Caki2 (cell line): ENCODE results near the gene LRIT2. TPM values are rescaled to one million over a fixed set of nuclear protein-coding genes. Genes with fewer than 3 reads are reported as not detected.
A peak's percentile ranks its signal among the peaks of the same experiment; 100 is the strongest.

Experiments used
- DNase-seq: peaks from one replicate; pipeline ENCODE4 v3.0.0-alpha.2; 2015; ENCODE audit warnings: low read depth
- in situ Hi-C: cut with HindIII; loops from 2 replicates; pipeline ENCODE4 v1.10.0; 2016; ENCODE audit warnings: low sequenced_read_pairs, low pct_unique_long_range_greater_than_20kb, mixed read lengths
- total RNA-seq: library from RNA; depleted of rRNA; stranded (reverse); fragments of >200 nt; shearing (Covaris generic); gene quantifications from 2 replicates; pipeline ENCODE4 v1.2.3, GENCODE V29; 2014; ENCODE audit warnings: low replicate concordance

Gene LRIT2
- total RNA-seq, 1 experiment from 2014 or later, result not detected

DNA sequence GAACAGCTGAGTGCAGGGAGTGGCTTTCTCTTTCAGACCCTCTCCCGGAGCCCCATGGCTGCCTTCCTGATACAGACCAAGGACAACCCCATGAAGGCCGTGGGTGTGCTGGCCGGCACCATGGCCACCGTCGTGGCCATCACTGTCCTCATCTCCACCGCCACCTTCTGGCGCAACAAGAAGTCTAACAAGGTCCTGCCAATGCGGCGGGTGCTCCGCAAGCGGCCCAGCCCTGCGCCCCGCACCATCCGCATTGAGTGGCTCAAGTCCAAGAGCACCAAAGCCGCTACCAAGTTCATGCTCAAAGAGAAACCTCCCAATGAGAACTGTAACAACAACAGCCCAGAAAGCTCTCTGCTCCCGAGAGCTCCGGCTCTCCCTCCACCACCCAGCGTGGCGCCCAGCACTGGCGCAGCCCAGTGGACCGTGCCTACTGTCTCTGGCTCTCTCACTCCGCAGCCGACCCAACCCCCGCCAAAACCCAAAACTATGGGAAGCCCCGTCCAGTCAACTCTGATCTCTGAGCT, 11.2 kb downstream of the LRIT2 start:
- DNase-seq, result no peak
- in situ Hi-C loops, result no loop called here

DNA sequence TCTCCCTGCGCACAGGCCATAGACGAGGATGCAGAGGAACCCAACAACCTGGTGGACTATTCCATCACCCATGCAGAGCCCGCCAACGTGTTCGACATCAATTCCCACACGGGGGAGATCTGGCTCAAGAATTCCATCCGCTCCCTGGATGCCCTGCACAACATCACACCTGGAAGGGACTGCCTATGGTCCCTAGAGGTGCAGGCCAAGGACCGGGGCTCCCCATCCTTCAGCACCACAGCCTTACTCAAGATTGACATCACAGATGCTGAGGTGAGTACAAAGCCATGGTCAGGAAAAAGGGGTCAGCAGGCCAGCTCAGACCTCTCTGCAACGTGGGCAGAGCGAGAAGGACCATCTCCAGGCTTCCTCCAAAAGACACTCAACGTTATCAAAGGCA, 12.3 kb downstream of the LRIT2 start:
- DNase-seq, result no peak
- in situ Hi-C loops, result no loop called here

DNA sequence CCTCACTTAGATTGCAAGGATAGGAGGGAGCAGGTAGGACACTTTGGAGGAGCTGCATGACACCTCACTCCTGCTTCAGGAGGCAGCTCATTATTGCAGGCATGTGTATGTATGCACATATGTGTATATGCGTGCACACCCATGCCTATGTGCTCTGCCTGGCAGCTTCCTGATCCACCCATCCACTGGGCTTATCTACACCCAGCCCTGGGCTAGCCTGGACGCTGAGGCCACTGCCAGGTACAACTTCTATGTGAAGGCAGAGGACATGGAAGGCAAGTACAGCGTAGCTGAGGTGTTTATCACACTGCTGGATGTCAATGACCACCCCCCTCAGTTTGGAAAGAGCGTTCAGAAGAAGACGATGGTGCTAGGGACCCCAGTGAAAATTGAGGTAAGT, 13.3 kb downstream of the LRIT2 start:
- in situ Hi-C loops, result no loop called here
- no peak for DNase-seq

DNA sequence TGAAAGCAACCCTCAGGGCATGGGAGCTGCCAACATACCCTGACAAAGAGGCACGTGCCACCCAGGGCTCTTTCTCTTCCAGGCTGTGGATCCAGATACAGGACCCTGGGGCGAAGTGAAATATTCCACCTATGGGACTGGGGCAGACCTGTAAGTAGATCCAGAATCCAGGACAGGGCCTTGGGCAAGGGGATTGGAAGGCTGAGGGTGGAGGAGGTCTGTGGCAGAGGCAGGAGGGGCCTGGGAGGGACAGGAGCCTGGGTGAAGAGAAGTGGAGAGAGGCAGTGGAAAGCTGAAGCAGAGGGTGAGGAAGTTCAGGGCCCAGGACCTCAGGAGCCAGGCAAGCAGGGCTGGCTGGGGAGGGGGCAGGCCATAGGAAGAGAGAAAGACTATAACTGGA, 13.8 kb downstream of the LRIT2 start:
- in situ Hi-C loops, result no loop called here

DNA sequence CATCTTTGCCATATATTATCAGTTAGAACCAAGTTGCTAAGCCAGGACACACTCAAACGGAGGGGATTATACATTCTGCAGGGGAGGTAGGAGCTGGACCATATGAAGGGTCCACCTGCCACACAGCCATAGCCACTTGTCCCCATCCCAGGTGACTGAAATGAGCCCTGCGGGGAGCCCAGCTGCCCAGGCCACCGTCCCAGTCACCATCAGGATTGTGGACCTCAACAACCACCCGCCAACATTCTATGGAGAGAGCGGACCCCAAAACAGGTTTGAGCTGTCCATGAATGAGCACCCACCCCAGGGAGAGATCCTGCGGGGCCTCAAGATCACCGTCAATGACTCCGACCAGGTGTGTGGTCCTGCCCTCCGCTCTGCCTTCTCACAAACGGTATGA, 17.3 kb downstream of the LRIT2 start:
- DNase-seq, result no peak
- in situ Hi-C loops, result no loop called here

More for the DNA sequence above, 13.8 kb downstream of the LRIT2 start:
- no peak for DNase-seq

DNA sequence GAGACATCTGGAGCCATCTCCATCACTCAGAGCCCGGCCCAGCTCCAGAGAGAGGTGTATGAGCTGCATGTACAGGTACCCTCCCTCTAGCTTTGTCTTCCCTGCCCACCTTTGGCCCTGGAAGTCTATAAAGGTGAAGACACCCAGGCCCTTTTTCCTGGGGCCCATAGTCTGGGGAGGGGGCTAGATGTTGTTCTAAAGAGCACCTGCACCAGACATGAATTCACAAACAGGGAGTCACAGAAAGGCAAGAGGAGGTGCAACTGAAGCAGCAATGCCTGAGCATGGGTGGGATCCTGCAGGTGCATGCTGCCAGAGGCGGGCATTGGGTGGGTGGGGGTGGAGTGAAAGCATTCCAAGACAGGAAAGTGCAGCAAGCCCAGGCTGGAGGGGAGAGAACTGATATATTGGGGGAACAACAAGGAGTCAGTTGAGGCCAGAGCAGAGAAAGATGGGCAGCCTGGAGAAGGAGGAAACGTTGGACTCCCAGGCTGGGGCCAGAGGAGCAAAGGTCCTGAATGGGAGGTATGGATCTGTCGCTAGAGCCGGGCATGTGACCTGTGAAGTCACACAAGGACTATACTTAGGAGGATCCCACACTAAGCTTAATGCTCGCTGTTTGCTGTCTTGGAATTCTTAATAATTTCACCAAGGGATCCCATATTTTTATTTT, 19.4 kb downstream of the LRIT2 start:
- in situ Hi-C loops, result no loop called here
- DNase-seq, result no peak

DNA sequence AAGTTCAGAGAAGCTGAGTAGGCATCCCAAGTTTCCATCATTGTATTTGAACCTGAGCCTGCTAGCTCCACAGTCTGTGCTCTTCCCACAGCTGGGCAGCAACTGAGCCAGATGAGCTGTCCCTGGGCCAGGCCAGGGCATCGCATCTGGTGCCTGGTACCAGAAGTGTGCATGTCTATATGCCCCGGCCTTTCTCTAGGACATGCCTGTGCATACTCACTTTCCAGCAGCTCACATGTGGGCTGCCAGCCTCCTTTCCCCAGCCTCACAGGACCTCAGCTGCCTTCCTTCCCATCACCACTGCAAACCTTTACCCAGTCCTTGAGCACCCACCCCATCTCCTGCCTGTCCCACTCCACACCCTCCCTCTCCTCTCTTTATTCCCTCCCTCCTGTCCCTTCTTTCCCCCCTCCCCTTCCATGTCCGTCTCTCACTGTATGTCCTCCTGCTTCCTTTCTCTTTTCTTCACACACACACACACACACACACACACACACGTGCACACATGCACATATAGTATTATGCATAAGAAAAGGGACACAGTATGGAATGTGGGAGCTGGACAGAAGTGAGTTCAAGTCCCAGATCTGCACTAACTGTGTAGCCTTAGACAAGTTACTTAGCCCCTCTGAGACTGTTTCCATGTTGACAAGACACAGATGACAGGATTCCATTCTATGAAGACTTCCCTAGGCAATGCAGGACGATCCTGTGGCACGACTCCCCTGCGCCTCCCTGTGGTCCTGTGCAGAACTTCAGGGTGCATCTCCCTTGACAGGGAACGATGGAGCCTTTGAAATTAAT, 20.1 kb downstream of the LRIT2 start:
- in situ Hi-C loops, result no loop called here
- peak; percentile 53 for DNase-seq

DNA sequence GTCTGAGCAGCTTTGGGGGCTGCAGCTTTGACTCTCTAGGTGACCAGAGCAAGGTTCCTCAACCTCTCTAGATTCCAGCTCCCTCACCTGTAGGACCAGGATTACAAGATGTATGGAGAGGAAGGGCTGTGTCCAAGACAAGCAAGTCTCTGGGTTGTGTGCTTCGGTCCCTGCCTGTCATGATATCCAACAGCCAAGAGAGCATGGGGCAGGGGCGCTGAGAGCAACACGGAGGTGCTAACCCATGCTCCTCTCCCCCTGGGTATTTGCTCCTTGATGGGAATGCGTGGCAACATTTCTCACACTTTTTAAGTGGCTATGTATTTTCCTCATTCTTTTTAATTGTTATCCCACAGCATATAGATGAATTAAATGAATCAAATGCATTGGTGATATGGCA, 20.7 kb downstream of the LRIT2 start:
- in situ Hi-C loops, result no loop called here
- DNase-seq, result no peak

DNA sequence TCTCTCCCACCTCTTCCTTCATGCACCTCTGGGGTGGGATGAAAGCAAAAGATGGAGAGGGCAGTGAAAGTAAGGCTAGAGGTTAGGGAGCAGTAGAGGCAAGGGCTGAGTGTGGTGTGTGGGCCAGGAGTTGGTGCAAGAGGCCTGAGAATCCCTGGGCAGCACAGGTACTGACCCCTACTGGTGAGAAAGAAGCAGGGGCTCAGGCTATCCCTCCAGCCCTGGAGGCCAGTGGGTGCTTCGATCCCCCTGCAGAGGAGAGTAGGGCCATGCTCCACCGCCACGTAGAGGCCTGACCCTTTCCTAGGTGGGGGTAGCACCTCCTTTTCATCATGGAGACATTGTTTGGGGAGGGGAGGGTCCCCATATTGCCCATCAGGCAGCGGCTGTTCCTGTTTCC, 21.2 kb downstream of the LRIT2 start:
- in situ Hi-C loops, result no loop called here
- DNase-seq, result no peak

DNA sequence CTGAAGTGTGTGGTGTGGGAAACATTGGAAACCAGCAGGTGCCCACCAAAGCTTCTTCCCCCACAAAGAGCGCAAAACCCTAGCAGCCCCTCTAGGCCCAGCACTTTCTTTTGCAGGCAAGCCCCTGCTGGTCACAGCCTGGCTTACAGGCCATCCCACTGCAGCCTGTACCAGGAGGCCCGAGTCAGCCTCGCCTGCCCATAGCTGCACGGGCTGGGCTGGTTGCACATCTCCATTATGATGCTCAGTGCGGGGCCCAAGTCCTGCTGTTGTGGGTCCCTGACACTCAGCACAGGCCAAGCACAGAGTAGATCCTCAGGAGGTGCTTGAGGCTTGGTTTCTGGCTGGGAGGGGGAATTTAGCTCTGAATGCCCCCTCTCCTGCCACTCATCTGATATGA, 23.0 kb downstream of the LRIT2 start:
- in situ Hi-C loops, result no loop called here
- DNase-seq, result no peak

DNA sequence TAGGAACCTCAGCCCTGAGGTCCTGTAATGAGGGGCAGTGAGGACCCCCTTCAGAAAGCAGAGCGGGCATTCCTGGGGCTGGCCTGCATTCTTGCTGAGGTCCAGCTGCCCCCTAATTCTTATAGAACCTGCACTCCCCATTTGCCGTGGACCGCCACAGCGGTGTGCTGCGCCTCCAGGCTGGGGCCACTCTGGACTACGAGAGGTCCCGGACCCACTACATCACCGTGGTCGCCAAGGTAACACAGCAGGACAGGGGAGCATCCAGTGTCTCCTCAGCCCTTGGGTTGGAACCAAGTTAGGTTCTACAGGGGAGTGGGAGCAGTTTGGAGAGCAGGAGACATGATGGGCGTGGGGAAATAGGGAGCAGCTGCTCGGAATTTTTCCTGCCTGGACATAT, 23.7 kb downstream of the LRIT2 start:
- in situ Hi-C loops, result no loop called here
- DNase-seq, result no peak

DNA sequence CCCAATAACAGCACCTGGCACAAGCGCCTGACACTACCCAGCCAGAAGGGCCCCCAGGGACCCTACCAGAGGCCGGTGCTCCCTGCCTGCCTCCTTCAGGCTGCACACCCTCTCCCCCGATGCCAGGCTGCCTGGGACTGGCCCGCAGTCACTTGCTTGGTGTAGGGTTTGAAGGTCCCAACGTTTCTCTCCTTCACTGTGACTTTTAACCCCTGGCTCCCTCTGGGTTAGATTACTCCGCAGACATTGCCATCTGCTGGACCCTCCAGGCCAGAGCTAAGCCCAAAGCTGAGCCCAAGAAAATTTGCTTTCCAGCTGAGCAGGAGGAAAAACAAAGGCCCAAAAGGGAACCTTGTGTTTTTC, 24.1 kb downstream of the LRIT2 start:
- DNase-seq, result no peak
- in situ Hi-C loops, result no loop called here

DNA sequence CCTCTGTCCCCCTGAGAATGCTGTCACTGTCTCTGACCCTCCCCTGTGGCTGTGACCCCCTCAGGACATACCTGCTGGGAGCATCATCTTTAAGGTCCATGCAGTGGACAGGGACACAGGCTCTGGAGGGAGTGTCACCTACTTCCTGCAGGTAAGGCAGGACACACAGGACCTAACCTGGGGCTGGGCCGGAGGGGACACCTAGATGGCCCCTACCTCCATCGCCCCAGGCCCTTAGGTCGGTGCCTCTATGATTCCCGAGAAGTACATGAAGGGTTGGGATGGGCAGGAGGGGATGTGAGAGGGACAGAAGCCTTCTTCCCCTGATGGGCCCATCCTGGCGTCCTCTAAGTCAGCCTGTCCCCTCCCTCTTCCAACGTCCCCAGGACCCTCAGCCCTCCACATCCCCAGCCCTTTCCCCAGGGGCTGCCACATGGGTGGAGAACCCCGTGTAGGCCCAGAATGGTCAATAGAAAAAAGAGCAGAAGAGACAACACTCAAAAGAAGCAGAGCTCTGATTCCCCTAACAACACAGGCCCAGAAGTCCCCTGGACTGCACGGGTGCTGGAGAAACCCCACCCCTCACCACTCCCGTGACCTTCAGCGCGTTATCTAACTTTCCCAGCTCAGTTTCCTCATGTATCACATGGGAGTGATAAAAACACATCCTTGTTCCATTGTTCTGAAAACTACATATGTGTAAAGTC, 24.7 kb downstream of the LRIT2 start:
- in situ Hi-C loops, result no loop called here
- no peak for DNase-seq

DNA sequence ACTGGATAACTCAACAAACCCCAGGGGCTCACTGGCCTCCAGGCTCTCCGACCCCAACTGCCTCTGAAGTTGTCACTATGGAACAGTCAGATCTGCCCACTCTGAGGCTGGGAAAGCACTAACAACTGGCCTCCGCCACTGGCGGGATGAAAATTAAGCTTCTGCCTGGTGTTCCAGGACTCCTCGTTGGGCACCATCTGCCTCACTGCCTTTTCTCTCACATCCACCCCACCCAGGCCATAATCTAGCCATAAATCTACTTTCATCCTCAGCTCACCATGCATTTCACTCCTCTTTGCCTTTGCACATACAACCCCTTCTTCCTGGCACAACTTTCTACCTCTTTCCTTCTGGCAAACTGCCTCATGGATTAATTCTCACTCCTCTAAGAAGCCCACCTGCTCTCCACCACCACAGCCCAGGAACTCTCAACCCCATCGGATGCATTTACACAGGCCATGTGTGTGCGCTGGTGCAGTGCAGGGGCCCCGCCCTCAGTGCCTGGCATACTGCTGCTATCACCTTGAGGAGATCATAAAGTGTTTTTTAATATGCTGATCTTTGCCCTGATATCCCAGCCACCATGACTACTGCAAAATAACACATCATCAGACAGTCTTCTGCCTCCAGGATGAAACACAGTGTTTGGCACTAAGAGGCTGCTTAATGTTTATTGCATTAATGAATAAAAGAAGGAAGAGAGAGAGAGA, 27.0 kb downstream of the LRIT2 start:
- DNase-seq, result no peak
- in situ Hi-C loops, result no loop called here

DNA sequence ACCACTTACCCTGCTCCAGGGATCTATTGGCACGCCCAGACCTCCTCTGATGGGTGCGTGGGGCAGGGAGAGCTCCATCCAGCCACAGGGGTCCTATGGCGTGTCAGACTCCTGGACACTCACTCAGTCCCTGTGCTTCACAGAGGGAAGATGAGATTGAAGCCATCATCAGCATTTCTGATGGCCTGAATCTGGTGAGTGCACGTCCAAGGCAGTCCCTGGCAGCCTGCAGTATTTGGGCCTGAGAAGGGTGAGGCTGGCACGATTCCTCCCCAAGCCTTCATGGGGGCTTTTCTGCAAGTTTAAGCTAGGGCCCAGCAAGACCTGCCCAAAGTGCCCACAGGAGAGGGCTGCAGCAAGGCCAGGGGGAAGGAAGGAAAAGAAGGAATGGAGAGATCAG, 27.7 kb downstream of the LRIT2 start:
- no peak for DNase-seq
- in situ Hi-C loops, result no loop called here

DNA sequence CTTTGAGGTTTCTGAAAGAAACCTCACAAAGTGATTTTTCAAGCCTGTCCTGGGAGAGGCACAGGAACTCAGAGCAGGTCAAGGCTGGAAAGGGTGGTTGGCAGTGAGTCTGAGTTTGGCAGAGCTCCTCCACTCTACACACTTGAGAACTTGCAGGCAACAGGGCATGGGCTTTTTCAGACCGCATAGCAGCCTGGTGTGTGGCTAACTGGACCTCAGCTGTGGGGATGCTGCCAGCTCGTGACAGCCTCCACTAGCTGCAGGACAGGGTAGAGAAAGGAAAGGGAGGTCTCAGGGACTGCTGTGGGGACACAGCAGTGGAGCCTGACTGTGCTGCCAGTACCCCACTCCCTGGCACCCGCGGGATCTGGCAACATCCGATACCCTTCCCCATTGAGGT, 28.4 kb downstream of the LRIT2 start:
- in situ Hi-C loops, result no loop called here

DNA sequence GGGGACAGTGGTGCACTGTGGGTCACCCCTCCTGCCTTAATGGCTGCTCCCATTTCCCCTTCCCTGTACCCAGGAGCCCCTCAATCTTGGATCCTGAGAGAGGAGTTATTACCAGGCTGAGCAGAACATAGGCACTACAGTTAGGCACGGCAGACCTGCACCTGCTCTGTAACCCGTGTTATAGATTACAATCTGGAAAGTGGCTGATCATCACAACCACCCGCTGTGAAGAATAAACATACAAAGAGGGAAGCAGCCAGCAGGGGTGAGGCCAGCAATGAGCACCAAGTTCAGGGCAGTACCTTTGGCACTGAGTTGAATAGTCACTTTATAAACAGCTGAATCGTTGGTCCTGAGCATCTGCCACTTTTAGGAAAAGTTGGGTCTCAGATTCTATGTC, 29.3 kb downstream of the LRIT2 start:
- in situ Hi-C loops, result no loop called here
- DNase-seq, result no peak

More for the DNA sequence above, 28.4 kb downstream of the LRIT2 start:
- no peak for DNase-seq

DNA sequence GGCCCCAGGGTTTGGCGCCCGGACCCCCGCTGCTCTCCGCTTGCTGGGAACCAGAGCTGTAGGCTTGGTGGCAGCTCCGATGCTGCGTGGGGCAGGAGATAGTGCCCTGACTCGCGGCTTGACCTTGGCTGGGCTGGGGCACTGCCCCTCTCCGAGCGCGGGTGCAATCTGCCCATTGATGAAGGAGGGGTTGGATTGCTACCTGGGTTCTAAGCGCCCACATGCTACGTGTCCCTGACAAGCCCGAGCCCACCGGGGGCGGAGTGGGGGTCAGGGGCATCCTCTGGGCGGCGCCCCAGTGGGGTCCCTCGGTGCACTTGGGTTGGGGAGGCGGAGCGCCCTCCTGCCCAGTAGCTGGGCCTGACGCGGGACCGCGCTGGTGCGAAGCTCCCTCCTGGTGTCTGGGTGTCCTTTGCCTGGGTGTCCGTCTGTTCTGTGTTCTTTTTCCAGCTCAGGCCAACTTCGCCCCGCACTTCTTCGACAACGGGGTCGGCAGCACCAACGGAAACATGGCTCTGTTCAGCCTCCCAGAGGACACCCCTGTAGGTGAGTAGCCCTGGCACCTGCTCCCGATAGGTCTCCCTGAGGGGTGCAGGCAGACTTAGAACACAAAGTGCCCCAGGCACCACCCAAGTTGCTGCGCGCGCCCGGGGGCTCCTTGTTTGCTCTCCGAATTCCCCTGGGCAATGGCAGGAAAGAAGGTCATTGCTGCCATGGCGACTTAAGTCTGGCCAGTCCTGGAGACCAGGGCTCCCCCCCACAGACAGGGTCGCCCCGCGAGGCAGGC, 30.1 kb downstream of the LRIT2 start:
- DNase-seq, result no peak
- in situ Hi-C loops, result no loop called here
